BE2C (cell line): ENCODE measurements around the gene PRR23E.

ENCODE experiments used
- DNase-seq: peaks from one replicate; pipeline ENCODE4 v3.0.0-alpha.2; 2020
- H3K27me3 ChIP-seq: fragments of 250-450 bp; sonication (Bioruptor Pico); 2 replicates; pipeline ENCODE4 v1.5.1; 2020; ENCODE audit warnings: mild to moderate bottlenecking
- H3K36me3 ChIP-seq: fragments of 250-450 bp; sonication (Bioruptor Pico); 2 replicates; pipeline ENCODE4 v1.5.1; 2020; ENCODE audit warnings: mild to moderate bottlenecking
- H3K4me1 ChIP-seq: fragments of 250-450 bp; sonication (Bioruptor Pico); 2 replicates; pipeline ENCODE4 v1.5.1; 2020
- H3K4me3 ChIP-seq: 2 replicates; pipeline ENCODE4 v1.5.1; 2011; ENCODE audit warnings: low read depth, low read length
- H3K9me3 ChIP-seq: fragments of 250-450 bp; sonication (Bioruptor Pico); 2 replicates; pipeline ENCODE4 v1.5.1; 2020
- CTCF ChIP-seq: IDR thresholded peaks from 2 replicates; pipeline ENCODE4 v1.5.1; 2012; ENCODE audit warnings: mild to moderate bottlenecking, low read depth, low read length

The PRR23E gene

GRCh38 chr3:127221037-127221436, 28.1 kb downstream of the PRR23E start:
- H3K4me3 ChIP-seq: no peak overlapping the region
- DNase-seq: no peak
- H3K27me3 ChIP-seq: no peaks in the 10 kb centered on the region
- no peaks in the 10 kb centered on the region; the same call in 1 of the 2 replicates for H3K9me3 ChIP-seq
- no peaks in the 10 kb centered on the region for H3K36me3 ChIP-seq
- no peak for TF ChIP-seq CTCF
- no peaks in the 10 kb centered on the region for H3K4me1 ChIP-seq

GRCh38 chr3:127221446-127222035, 28.6 kb downstream of the PRR23E start:
- no peaks in the 10 kb centered on the region; the same call in 1 of the 2 replicates for H3K9me3 ChIP-seq
- H3K4me1 ChIP-seq: no peaks in the 10 kb centered on the region
- no peak for TF ChIP-seq CTCF
- no peaks in the 10 kb centered on the region for H3K36me3 ChIP-seq
- no peaks in the 10 kb centered on the region for H3K27me3 ChIP-seq
- no peak for DNase-seq
- no peak overlapping the region for H3K4me3 ChIP-seq

- no peaks in the 10 kb centered on the region for H3K4me1 ChIP-seq
- no peak for DNase-seq
These were observed 29.2 kb downstream of the PRR23E start for GRCh38 chr3:127222163-127222562.

GRCh38 chr3:127222664-127223063, 29.7 kb downstream of the PRR23E start:
- Histone ChIP-seq H3K36me3 (no peaks in the 10 kb centered on the region), H3K4me1 (no peaks in the 10 kb centered on the region), H3K27me3 (no peaks in the 10 kb centered on the region), H3K9me3 (no peaks in the 10 kb centered on the region; the same call in 1 of the 2 replicates), H3K4me3 (no peak overlapping the region)
- no peak for DNase-seq
- TF ChIP-seq CTCF: no peak

More at GRCh38 chr3:127222163-127222562, 29.2 kb downstream of the PRR23E start:
- Histone ChIP-seq H3K27me3 (no peaks in the 10 kb centered on the region), H3K9me3 (no peaks in the 10 kb centered on the region; the same call in 1 of the 2 replicates), H3K36me3 (no peaks in the 10 kb centered on the region), H3K4me3 (no peak overlapping the region)
- TF ChIP-seq CTCF: no peak

- no peak for TF ChIP-seq CTCF
- H3K9me3 ChIP-seq: no peaks in the 10 kb centered on the region; the same call in 1 of the 2 replicates
- DNase-seq: no peak
- H3K4me3 ChIP-seq: no peak overlapping the region
- H3K36me3 ChIP-seq: no peaks in the 10 kb centered on the region
- H3K27me3 ChIP-seq: no peaks in the 10 kb centered on the region
- no peaks in the 10 kb centered on the region for H3K4me1 ChIP-seq
These were observed 31.2 kb downstream of the PRR23E start for GRCh38 chr3:127224118-127224517.

- Histone ChIP-seq H3K36me3 (no peaks in the 10 kb centered on the region), H3K4me3 (no peak overlapping the region), H3K27me3 (no peaks in the 10 kb centered on the region), H3K4me1 (no peaks in the 10 kb centered on the region), H3K9me3 (peaks cover 3% of the 10 kb centered on the region; the same call in 1 of the 2 replicates)
- DNase-seq: no peak
- TF ChIP-seq CTCF: no peak
These were observed 33.5 kb downstream of the PRR23E start for GRCh38 chr3:127226457-127226856.
